SH-SY5Y (cell line): ENCODE results near the gene MSH2.

Source experiments
- GATA2 ChIP-seq: IDR thresholded peaks from 2 replicates; pipeline ENCODE4 v1.6.1; 2011; ENCODE audit warnings: mild to moderate bottlenecking, low read depth, low read length
- GATA3 ChIP-seq: IDR thresholded peaks from 2 replicates; pipeline ENCODE4 v1.6.1; 2011; ENCODE audit warnings: low read depth, mild to moderate bottlenecking, low read length, moderate library complexity

The MSH2 gene

DNA sequence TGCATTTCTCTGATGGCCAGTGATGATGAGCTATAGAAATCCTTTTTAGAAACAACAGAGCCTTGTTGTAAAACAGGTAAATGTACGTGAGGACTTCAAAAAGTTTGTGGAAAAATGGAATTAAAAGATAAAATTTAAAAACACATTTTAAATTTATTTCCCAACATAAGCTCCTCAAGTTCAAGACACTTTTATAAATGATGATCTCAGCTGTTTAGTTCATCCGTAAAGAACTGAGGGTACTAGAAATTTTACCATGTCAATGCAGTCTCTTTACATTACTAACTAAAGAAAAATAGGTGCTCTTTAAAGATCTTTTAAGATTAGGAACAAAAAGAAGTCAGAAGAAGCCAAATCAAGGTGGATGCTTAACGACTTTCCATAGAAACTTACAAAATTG lies 52.5 kb downstream of the MSH2 start:
- TF ChIP-seq GATA3 (no peak), GATA2 (no peak)

DNA sequence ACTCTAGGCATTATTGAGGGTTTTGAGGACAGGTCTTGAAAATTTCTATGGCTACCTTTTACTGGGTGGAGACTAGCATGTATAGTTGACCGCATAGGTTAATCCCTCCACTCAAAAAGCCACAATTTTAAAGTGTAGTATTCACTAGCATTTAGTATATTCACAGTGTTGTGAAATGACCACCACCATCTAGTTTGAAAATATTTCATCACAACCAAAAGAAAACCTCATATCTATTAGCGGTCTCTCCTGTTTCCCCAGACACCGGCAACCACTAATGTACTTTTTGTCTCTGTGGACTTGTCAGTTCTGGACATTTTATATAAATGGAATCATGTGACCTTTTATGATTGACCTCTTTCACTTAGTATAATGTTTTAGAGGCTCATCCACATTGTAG lies 53.9 kb downstream of the MSH2 start:
- TF ChIP-seq GATA3 (no peak), GATA2 (no peak)

DNA sequence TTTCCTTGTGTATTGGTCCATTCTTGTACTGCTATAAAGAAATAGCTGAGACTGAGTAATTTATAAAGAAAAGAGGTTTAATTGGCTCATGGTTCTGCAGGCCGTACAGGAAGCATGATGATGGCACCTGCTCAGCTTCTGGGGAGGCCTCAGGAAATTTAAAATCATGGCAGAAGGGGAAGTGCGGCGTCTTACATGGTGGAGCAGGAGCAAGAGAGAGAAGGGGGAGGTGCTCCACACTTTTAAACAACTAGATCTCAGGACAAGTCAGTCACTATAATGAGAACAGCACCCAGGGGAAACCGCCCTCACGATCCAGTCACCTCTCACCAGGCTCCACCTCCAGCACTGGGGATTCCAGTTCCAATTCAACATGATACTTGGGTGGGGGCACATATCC lies 54.3 kb downstream of the MSH2 start:
- TF ChIP-seq GATA3: no peak
- no peak for TF ChIP-seq GATA2

DNA sequence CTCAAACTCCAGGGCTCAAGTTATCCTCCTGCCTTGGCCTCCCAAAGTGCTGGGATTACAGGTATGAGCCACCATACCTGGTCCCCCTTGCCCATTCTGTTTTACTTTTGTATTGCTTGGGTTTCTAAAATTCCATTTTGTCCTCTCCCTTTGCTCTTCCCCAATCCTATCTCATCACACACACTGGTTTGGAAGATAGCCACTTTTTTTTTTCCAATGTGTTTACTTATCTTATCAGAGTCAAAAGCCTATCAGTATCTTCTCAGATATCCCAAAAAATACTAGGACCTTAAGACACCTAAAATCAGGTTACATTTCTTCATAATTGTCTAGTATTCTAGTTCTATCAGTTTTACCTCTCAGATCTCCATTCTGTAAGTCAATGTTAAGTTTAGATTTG lies 56.1 kb downstream of the MSH2 start:
- TF ChIP-seq GATA3 (no peak), GATA2 (no peak)

DNA sequence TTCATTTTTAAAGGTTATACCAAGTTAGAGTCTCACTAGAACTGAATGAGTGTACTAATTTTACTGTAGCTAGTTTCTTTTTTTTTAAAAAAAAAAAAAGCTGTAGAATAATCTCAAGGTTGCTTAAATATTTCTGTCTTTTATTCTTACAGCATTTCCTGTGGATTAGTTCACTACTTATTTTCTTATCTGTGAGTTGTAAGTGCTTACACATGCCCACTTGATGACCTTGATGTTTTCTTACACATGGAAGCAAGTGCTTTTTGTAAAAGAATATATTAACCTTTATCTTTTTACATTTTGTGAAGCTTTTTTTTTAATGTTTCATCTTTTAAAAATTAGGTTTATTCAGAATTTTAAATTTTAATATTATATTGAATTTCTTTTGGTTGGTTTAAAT lies 57.8 kb downstream of the MSH2 start:
- TF ChIP-seq GATA2 (no peak), GATA3 (no peak)

DNA sequence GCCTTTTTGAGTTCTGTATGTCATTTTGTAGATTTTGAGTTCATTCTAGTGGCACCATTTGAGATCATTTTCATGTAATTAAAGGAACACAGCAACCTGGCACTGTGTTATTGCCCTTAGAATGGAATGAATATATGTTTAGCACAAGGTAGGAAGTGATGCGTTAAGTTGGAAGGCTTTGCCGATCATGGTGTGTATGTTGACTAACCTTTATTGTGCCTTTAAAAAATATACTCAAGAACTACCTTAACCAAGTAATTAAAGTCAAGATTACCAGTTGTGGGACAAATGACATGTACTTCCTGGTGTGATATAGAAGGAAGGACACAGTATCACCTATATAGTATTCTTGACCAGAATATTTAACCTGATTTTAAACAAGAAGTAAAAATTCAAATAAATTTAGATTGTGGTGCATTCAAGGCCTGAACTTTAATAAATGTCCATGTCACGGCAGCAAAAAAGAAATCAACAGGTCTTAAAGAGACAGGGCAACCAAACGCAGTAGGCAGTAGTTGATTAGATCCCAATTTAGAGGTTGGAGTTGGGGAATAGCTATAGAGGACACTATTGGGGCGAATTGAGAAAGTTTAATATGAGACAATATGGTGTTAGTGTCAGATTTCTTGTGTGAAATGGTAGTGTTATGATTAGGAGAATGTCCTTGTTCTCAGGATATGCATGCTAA lies 68.6 kb downstream of the MSH2 start:
- TF ChIP-seq GATA3 (no peak), GATA2 (no peak)

DNA sequence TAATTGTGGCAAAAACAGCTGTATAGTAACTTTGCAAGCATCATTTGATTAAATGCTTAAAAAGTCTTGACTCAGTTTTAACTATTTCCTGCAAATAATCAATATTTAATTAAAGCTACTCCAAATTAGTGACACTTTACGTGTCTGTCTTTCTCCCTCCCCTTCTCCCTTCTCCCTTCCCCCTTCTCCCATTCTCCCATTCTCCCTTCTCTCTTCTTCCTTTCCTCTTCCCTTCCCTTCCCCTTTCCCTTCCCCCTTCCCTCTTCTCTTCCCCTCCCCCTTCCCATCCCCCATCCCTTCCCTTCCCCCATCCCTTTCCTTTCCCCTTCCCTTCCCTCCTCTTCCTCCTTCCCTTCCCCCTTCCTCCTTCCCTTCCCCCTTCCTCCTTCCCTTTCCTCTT lies 76.9 kb downstream of the MSH2 start:
- no peak for TF ChIP-seq GATA3
- no peak for TF ChIP-seq GATA2

DNA sequence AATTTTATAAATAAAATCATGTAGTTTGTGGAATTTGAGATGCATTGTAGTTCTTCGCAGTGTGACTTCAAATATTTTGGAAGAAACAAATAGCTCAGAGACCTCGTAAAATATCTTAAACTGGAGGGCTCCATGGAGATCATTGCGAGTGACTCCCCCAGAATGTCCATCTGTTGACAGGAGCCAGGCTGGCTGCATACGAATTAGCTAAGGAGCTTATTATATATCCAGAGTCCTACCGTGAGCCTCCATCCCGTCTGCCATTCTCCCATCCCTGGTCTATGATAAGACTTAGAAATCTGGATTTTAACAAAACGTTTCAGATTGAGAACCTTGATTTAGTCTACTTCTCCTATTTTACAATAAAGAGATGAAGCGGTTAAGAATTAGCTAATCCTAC lies 80.2 kb downstream of the MSH2 start:
- TF ChIP-seq GATA2 (no peak), GATA3 (no peak)

DNA sequence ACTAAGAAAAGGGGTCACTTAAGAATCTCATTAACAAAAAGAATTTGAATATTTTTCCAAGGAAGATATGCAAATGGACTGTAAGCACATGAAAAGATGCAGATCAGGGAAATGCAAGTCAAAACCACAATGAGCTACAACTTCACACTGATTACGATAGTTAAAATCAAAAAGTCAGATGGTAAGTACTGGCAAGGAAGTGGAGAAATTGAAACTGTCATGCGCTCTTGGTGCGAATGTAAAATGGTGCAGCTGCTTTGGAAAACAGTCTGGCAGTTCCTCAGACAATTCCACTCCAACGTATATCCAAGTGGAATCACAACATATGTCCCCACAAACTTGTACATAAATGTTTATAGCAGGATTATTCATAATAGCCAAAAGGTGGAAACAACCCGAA lies 81.4 kb downstream of the MSH2 start:
- TF ChIP-seq GATA2: no peak

DNA sequence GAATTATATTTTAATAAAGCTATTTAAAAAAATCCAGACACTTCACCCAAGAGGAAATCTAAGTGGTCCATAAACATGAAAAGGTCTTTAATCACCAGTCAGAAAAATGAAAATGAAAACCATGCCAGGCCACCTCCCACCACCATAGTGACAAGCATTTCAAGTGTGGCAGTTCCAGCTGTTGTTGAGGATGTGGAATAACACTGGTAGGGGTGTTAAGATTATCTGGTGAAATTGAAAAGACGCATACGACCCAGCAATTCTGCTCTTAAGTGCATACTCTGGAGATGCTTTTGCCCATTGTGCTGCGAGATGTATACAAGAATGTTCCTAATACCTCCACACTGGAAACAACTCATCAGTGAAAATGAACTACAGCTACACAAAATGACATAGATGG lies 82.2 kb downstream of the MSH2 start:
- no peak for TF ChIP-seq GATA2
- TF ChIP-seq GATA3: no peak

DNA sequence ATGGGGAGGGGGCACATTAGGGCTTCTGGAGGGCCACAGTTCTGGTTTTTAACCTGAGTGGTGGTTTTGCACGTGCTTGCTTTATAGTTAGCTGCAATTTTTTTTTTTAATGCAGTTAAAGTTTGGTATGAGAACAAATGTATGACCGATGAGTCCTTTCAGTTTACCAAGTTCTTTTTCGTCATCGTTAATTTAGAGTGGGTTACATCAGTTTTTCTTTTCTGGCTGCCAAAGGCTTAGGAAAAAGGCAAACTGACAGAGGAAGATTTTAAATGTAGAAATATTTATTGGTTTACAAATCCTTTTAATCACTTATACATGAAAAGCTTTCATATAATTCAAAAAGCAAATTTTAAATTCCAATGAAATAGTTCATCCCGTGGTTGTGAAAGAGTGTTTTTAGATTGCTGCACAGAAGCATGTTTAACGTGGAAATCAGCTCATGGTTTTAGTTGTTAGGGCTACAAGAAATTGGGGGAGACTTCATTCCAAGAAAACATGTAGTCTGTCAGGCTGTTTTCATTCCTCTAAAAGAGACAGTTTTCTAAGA lies 82.9 kb downstream of the MSH2 start:
- TF ChIP-seq GATA3 (no peak), GATA2 (no peak)

DNA sequence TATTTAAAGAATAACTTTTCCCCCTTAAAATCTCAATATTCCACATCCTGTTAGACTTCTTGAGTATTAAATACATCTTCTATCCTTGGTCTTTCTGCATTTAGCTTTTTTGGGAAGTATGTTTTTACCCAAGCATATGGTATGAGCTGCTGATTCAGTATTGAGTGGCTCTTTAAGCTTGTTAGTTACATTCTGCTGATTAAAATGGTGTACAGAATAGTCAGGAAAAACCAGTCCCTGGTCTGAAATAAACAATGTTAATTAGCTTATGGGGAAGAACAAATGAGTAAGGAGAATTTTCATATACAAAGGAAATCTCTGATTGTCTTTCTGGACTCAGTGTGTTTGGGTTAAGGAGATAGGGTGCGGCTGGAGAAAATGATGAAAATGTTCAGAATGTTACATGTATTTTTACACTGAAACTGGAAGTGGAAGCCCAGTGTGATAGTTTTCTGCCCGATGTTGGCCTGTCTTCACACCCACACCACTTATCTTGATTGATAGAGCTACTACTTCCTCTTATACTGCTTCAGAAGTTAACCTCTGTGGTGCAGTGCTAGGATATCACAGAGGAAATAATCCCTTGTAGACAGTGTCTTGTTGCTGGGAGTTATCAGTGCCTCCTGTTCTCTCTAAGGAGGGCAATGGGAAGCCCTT lies 84.0 kb downstream of the MSH2 start:
- TF ChIP-seq GATA2 (no peak), GATA3 (no peak)

DNA sequence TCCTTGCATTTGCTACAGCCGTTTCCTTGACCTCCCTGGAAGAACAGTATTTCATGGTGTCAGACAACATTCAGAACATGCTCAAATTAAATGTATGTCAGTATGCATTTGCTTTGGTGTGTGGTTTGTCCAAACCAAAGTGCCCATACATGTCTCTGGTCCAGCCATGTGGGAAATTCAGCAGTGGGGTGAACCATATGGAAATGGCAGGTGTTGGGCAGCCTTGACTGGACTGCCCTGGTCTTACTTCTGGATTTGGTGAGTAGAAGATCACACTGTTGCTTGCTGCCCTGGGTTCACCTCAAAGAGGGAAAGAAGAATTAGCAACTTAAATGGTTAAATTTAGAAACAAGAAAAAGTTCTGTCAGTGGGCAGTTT lies 84.5 kb downstream of the MSH2 start:
- TF ChIP-seq GATA3: no peak

DNA sequence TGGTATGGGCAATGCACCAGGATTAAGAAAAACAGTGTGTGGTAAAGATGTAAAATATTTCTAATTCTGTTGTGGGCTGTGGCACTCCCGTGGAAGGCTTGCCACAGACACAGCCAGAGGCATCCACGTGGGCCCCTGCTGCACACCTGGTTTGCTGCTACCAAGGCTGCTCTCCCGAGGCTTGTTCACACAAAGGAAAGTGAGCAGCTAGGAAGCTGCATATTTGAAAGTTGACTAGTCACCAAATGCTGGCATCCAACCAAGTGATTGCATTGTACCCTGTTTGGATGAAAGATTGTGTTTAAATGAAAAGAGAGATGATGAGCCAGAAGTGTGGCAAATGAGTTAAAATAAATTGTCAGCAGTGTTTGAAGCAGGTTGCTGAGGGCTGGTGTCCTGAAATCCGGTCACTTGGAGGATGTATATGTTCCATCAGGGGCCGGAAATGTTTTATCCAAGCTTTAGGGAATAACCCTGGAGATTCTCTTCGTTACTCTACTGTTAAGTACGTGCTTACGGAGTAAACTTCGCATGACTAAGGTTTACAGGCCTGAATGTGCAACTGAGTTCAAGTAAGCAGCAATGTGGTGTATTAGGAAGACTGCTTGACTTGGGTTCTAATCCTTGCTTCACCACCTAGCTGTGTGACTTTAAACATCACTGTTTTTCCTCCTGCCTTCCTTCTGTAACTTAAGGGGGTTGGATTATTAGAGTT lies 86.1 kb downstream of the MSH2 start:
- TF ChIP-seq GATA3 (no peak), GATA2 (no peak)

DNA sequence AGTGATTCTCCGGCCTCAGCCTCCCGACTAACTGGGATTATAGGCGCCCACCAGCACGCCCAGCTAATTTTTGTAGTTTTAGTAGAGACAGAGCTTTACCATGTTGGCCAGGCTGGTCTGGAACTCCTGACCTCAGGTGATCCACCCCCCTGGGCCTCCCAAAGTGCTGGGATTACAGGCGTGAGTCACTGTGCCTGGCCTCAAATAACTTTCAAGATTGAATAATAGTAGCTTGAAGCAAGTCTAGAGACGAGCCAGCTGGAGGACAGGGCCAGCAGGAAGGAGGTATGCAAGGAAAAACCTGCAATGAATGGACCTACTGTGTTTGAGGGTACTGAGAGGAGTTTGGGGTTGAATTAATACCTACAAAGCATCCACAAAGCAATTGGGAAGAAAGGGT lies 87.5 kb downstream of the MSH2 start:
- TF ChIP-seq GATA2: no peak
- no peak for TF ChIP-seq GATA3
